Activated CD8-positive, alpha-beta memory T cell treated with anti-CD3 and anti-CD28 coated beads, Interleukin-2, amount 50 U/mL, for 4 hours (primary cell): Measurements from ENCODE around the gene TSTD1.
"Not testable (repeated sequence)": the region's sequence is repeated elsewhere in the genome, so short reads cannot be mapped to it uniquely, and the experiment has no call there.

Experiments used
- DNase-seq: peaks from one replicate; pipeline ENCODE4 v3.0.0-alpha.2; 2020

TSTD1 gene

GRCh38 chr1:161006563-161006962, 32.2 kb downstream of the TSTD1 start:
- no peak for DNase-seq

GRCh38 chr1:161001525-161001924, 37.2 kb downstream of the TSTD1 start:
- DNase-seq, result no peak

GRCh38 chr1:161000736-161001480, 37.9 kb downstream of the TSTD1 start:
- DNase-seq, result no peak

DNA sequence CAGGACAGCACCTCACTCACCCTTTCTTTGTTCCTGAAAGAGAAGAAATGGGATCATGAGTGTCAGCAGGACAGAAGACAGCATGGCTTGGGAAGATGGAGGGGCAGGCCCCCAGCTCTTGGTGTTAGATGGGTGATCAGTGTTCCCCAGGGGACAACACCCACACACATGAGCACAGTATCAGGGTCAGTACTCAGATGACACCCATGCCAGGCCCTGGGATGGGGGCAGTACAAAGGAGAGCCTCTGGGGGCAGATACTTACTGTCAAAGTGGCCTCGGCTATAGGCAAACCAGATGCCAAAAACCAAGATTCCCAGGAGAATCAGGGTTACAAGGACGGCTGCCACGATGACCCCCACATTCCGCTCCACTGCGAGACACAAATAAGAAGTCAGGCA, 39.4 kb downstream of the TSTD1 start:
- no peak for DNase-seq

DNA sequence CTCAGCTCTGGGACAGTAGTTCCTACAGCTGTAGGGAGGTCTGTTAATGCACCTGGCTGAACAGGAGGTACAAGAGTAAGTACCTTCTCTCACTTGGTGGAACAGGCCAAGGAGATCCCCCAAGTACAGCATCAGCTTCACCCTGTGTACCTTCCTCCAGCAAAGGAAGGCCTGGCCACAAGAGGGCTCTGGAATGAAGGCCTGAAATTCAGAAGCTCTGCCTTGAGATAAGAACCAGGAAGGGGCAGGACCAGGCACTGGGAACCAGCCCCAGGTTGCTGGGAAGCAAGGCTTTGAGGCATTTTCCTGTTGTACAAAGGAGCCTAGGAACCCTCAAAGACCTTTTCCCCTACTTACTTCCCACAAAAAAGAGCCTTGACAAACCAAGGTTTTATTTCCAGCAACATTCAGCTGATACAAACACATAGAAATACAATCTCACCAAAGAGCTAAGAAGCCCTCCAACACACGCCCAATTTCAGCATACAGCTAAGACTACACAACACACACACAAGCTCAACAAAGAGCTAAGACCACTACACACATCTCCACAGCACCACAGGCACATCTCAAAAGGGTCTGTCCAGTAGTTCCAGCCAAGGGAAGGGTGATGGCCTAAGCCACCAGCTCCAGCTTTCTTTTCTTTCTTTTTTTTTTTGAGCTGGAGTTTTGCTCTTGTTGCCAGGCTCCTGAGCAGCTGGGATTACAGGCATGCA, 41.3 kb downstream of the TSTD1 start:
- peak; percentile 56 for DNase-seq

- DNase-seq, result no peak
Measured at GRCh38 chr1:160996178-160996577, 42.6 kb downstream of the TSTD1 start.

DNA sequence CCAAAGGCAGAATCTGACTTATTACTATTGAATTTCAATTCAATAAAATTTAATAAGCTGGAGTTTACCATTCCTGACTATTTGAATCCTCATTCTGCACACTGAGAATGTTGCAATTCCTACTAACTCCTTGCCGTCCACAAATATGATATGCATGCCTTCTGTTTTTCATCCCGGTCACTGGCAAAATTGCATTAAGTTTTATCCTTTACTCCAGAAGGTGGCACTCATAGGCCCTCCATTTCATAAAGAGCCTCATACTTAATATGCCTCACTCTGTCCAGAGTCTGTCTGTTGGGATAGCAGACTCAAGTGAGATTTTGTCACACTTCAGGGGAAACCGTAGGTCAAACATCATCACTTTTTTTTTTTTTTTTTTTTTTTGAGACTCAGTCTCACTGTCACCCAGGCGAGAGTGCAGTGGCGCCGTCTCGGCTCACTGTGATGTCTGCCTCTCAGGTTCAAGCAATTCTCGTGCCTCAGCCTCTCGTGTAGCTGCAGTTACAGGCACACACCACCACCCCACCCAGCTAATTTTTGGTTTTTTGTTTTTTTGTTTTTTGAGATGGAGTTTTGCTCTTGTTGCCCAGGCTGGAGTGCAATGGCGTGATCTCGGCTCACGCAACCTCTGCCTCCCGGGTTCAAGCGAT, 45.1 kb downstream of the TSTD1 start:
- no peak for DNase-seq

GRCh38 chr1:160992036-160992435, 46.7 kb downstream of the TSTD1 start:
- DNase-seq, result not testable (repeated sequence)
